HCT116 (cell line): Measurements from ENCODE around the gene SLC13A4. TPM values are rescaled to one million over a fixed set of nuclear protein-coding genes. Genes with fewer than 3 reads are reported as not detected.

ENCODE experiments used
- ATAC-seq: fragments of 200-7000 bp; cut with Tn5 transposase; 2 replicates; pipeline ENCODE4 v1.9.1; 2020; ENCODE audit warnings: mild to moderate bottlenecking, moderate library complexity
- BruUV-seq: library from RNA; stranded (reverse); fragments of 400-500 nt; replicated peaks from 2 replicates; lab custom pipeline; 2021; lab: Mats Ljungman, UMichigan
- CTCF ChIA-PET: fragments of 300-600 bp; sonication (Branson Sonifier 250); formaldehyde crosslinking; loops from one replicate; lab custom pipeline; 2021; ENCODE audit warnings: antibody characterized with exemption; lab: Charles Lee
- POLR2A ChIA-PET: fragments of 300-600, 350-600 bp; sonication (Branson Sonifier 250); formaldehyde crosslinking; loops from one replicate; lab custom pipeline; 2021; ENCODE audit warnings: antibody characterized with exemption; lab: Charles Lee
- RAD21 ChIA-PET, 2 experiments: fragments of 300-600 bp; sonication (Branson Sonifier 250); formaldehyde crosslinking; loops; one replicate each; lab custom pipeline; 2023; ENCODE audit warnings: low total read pairs in 2 of 2; ENCODE audit not compliant: uncharacterized antibody in 2 of 2, unreplicated experiment in 2 of 2, low non-redundant PET in 1 of 2; lab: Charles Lee
- DNase-seq: peaks from one replicate; pipeline ENCODE4 v3.0.0-alpha.2; 2010; ENCODE audit warnings: low read depth, low spot score
- H2AFZ ChIP-seq: fragments of 200-600 bp; shearing (Covaris generic), sonication (generic); 2 replicates; pipeline ENCODE4 v1.6.1; 2017; ENCODE audit warnings: low read depth, mixed run types, mixed read lengths, antibody characterized with exemption, low read length; ENCODE audit not compliant: poor library complexity, severe bottlenecking
- H3K27ac ChIP-seq: 2 replicates; pipeline ENCODE4 v1.5.1; 2012; ENCODE audit warnings: low read depth, low read length
- H3K27me3 ChIP-seq: fragments of 200-600 bp; sonication (generic); 2 replicates; pipeline ENCODE4 v1.6.1; 2016; ENCODE audit warnings: mixed run types, low read length, mixed read lengths; ENCODE audit not compliant: insufficient read depth
- H3K36me3 ChIP-seq, 2 experiments: fragments of 200-500 bp in 1 of 2; fragments of 200-600 bp in 1 of 2; sonication (Bioruptor generic) in 1 of 2; sonication (generic) in 1 of 2; 2 replicates each; pipeline versions ENCODE4 v1.5.1 to v1.6.1; 2014 to 2016; ENCODE audit warnings: low read length in 2 of 2, inconsistent platforms in 1 of 2, mixed read lengths in 1 of 2, mixed run types in 1 of 2; ENCODE audit not compliant: insufficient read depth in 2 of 2, control insufficient read depth in 1 of 2
- H3K4me1 ChIP-seq, 2 experiments: fragments of 200-600 bp in 1 of 2; sonication (generic) in 1 of 2; 2 replicates each; pipeline versions ENCODE4 v1.5.1 to v1.6.1; 2012 to 2017; ENCODE audit warnings: low read length in 2 of 2, inconsistent platforms in 1 of 2, mild to moderate bottlenecking in 1 of 2, mixed read lengths in 1 of 2, mixed run types in 1 of 2, moderate library complexity in 1 of 2; ENCODE audit not compliant: insufficient read depth in 2 of 2, control insufficient read depth in 1 of 2
- H3K4me2 ChIP-seq: fragments of 200-600 bp; sonication (generic); 2 replicates; pipeline ENCODE4 v1.6.1; 2017; ENCODE audit warnings: mixed run types, low read length, mixed read lengths
- H3K4me3 ChIP-seq, 2 experiments: fragments of 200-600 bp in 1 of 2; sonication (generic) in 1 of 2; replicated peaks in 1 of 2; 2 replicates each; pipeline ENCODE4 v1.5.1; 2011 to 2016; ENCODE audit warnings: low read length in 2 of 2, control low read depth in 1 of 2, low read depth in 1 of 2, mild to moderate bottlenecking in 1 of 2, mixed read lengths in 1 of 2, mixed run types in 1 of 2
- H3K79me2 ChIP-seq: fragments of 200-600 bp; sonication (generic); 2 replicates; pipeline ENCODE4 v1.6.1; 2017; ENCODE audit warnings: mild to moderate bottlenecking, mixed run types, low read length, moderate library complexity, mixed read lengths; ENCODE audit not compliant: insufficient read depth
- H3K9ac ChIP-seq: fragments of 200-600 bp; sonication (generic); 2 replicates; pipeline ENCODE4 v1.6.1; 2016; ENCODE audit warnings: low read length, mixed read lengths
- H3K9me2 ChIP-seq: fragments of 200-600 bp; sonication (generic), shearing (Covaris generic); 2 replicates; pipeline ENCODE4 v1.6.1; 2017; ENCODE audit warnings: mixed run types, mild to moderate bottlenecking, moderate library complexity; ENCODE audit not compliant: insufficient read depth
- H3K9me3 ChIP-seq, 2 experiments: fragments of 200-500 bp in 1 of 2; fragments of 200-600 bp in 1 of 2; sonication (Bioruptor generic) in 1 of 2; sonication (generic) in 1 of 2; 2 replicates each; pipeline ENCODE4 v1.6.1; 2014 to 2017; ENCODE audit warnings: low read length in 2 of 2, mixed read lengths in 2 of 2, inconsistent platforms in 1 of 2, low read depth in 1 of 2, mild to moderate bottlenecking in 1 of 2, mixed run types in 1 of 2, moderate library complexity in 1 of 2; ENCODE audit not compliant: control insufficient read depth in 1 of 2, insufficient read depth in 1 of 2
- H4K20me1 ChIP-seq: fragments of 200-600 bp; sonication (generic), shearing (Covaris generic); 2 replicates; pipeline ENCODE4 v1.6.1; 2017; ENCODE audit warnings: mixed run types, mild to moderate bottlenecking, moderate library complexity; ENCODE audit not compliant: insufficient read depth
- ATF3 ChIP-seq: IDR thresholded peaks from 2 replicates; pipeline ENCODE4 v1.6.1; 2012
- CBX3 ChIP-seq: IDR thresholded peaks from 2 replicates; pipeline ENCODE4 v1.6.1; 2012; ENCODE audit warnings: low read depth
- CEBPB ChIP-seq: IDR thresholded peaks from 2 replicates; pipeline ENCODE4 v1.6.1; 2012; ENCODE audit warnings: low read depth
- CTCF ChIP-seq, 3 experiments: fragments of 200-600 bp in 1 of 3; sonication (generic) in 1 of 3; IDR thresholded peaks in 2 of 3; conservative IDR thresholded peaks in 1 of 3; 2 replicates each; pipeline ENCODE4 v1.5.1; 2012 to 2017; ENCODE audit warnings: low read depth in 2 of 3, low read length in 2 of 3, antibody characterized with exemption in 1 of 3, borderline replicate concordance in 1 of 3, control low read depth in 1 of 3, mild to moderate bottlenecking in 1 of 3, mixed read lengths in 1 of 3, mixed run types in 1 of 3, moderate library complexity in 1 of 3; ENCODE audit not compliant: insufficient read depth in 1 of 3
- EGR1 ChIP-seq: IDR thresholded peaks from 2 replicates; pipeline ENCODE4 v1.6.1; 2012; ENCODE audit warnings: low read depth
- ELF1 ChIP-seq: IDR thresholded peaks from 2 replicates; pipeline ENCODE4 v1.6.1; 2012; ENCODE audit warnings: low read depth, borderline replicate concordance
- EZH2 ChIP-seq: fragments of 200-600 bp; sonication (generic); IDR thresholded peaks from 2 replicates; pipeline ENCODE4 v1.6.1; 2017; ENCODE audit warnings: antibody characterized with exemption, mixed run types
- EZH2phosphoT487 ChIP-seq: fragments of 200-600 bp; IDR thresholded peaks from 2 replicates; pipeline ENCODE4 v1.6.1; 2018; ENCODE audit warnings: antibody characterized with exemption, borderline replicate concordance
- JUND ChIP-seq: IDR thresholded peaks from 2 replicates; pipeline ENCODE4 v1.6.1; 2012
- POLR2A ChIP-seq: IDR thresholded peaks from 2 replicates; pipeline ENCODE4 v1.7.0; 2011; ENCODE audit warnings: borderline replicate concordance; ENCODE audit not compliant: insufficient read depth, insufficient read length; ENCODE audit errors: extremely low read depth
- RAD21 ChIP-seq: IDR thresholded peaks from 2 replicates; pipeline ENCODE4 v1.6.1; 2012; ENCODE audit warnings: low read depth, mild to moderate bottlenecking
- REST ChIP-seq: IDR thresholded peaks from 2 replicates; pipeline ENCODE4 v1.6.1; 2012; ENCODE audit warnings: low read depth
- SIN3A ChIP-seq: IDR thresholded peaks from 2 replicates; pipeline ENCODE4 v1.6.1; 2012; ENCODE audit warnings: low read depth
- SP1 ChIP-seq: IDR thresholded peaks from 2 replicates; pipeline ENCODE4 v1.6.1; 2012; ENCODE audit warnings: low read depth
- SRF ChIP-seq: IDR thresholded peaks from 2 replicates; pipeline ENCODE4 v1.6.1; 2012; ENCODE audit warnings: low read depth
- TCF7L2 ChIP-seq: IDR thresholded peaks from 2 replicates; pipeline ENCODE4 v1.7.0; 2011; ENCODE audit warnings: borderline replicate concordance, inconsistent platforms; ENCODE audit not compliant: insufficient read depth, insufficient read length; ENCODE audit errors: extremely low read depth
- YY1 ChIP-seq: IDR thresholded peaks from 2 replicates; pipeline ENCODE4 v1.6.1; 2011; ENCODE audit warnings: low read length, low read depth, moderate library complexity, mild to moderate bottlenecking; ENCODE audit not compliant: insufficient replicate concordance; ENCODE audit errors: extremely low read depth
- ZBTB33 ChIP-seq: IDR thresholded peaks from 2 replicates; pipeline ENCODE4 v1.6.1; 2011; ENCODE audit warnings: mild to moderate bottlenecking, low read length, moderate library complexity; ENCODE audit not compliant: insufficient replicate concordance; ENCODE audit errors: extremely low read depth
- ZFX ChIP-seq: fragments of 450-650 bp; IDR thresholded peaks from 2 replicates; pipeline ENCODE4 v1.6.1; 2017
- ZNF274 ChIP-seq: fragments of 200-500 bp; sonication (Bioruptor generic); IDR thresholded peaks from 2 replicates; pipeline ENCODE4 v1.6.1; 2014; ENCODE audit warnings: mild to moderate bottlenecking, low read depth, low read length, inconsistent platforms
- intact Hi-C: fragments of 100-400 bp; cut with micrococcal nuclease; formaldehyde crosslinking; loops from 2 replicates; pipeline ENCODE4 v1.10.0; 2022
- total RNA-seq: library from RNA; stranded (reverse); gene quantifications from one replicate; pipeline ENCODE4 v1.2.1, GENCODE V29; 2021; ENCODE audit not compliant: unreplicated experiment

The SLC13A4 gene
- total RNA-seq, 1 experiment from 2014 or later = 0.30 TPM

GRCh38 chr7:135692055-135692454 lies 35.9 kb downstream of the SLC13A4 start:
- Histone ChIP-seq H2AFZ (no peak overlapping the region), H3K9ac (no peak overlapping the region), H3K4me2 (no peak overlapping the region), H3K79me2 (no peaks in the 10 kb centered on the region), H3K27me3 (no peaks in the 10 kb centered on the region), H3K4me1 (peaks cover 0 to 7% of the 10 kb centered on the region in 2 experiments; a peak in 1 of 4 replicates), H4K20me1 (no peaks in the 10 kb centered on the region), H3K4me3 (no peak overlapping the region), H3K9me2 (no peaks in the 10 kb centered on the region), H3K27ac (no peak overlapping the region), H3K9me3 (no peaks in the 10 kb centered on the region), H3K36me3 (no peaks in the 10 kb centered on the region)
- DNase-seq (no peak), ATAC-seq (no peak)
- RAD21 ChIA-PET = no interaction called here
- POLR2A ChIA-PET = no interaction called here
- no TSS peak for BruUV-seq
- CTCF ChIA-PET = interaction anchor here (0.9 kb wide), 1 partner anchor 13 kb away, joined by 3 read pairs; no protein-coding TSS in a partner anchor
- TF ChIP-seq ELF1 (no peak), CTCF (IDR thresholded peaks at IDR 0.05 in 2 of 3, conservative IDR thresholded peaks at IDR 0.05 in 1 of 3; ENCODE audit: borderline replicate concordance in 1 of 3, insufficient read depth in 1 of 3, low read depth in 2 of 3, low read length in 2 of 3) (no peak), JUND (no peak), ATF3 (no peak), POLR2A (no peak), ZFX (no peak), CBX3 (no peak), SRF (no peak), ZBTB33 (no peak), CEBPB (no peak), REST (no peak), SIN3A (no peak), TCF7L2 (no peak), EZH2 (no peak), EZH2phosphoT487 (no peak), YY1 (no peak), SP1 (no peak), ZNF274 (no peak), RAD21 (no peak), EGR1 (no peak)
- intact Hi-C loops = no loop called here
